DND-41 (cell line): ENCODE measurements around the gene TPO.

ENCODE experiments used
- ATAC-seq: fragments of 200-7000 bp; cut with Tn5 transposase; 3 replicates; pipeline ENCODE4 v1.9.1; 2021; ENCODE audit warnings: low read depth; ENCODE audit not compliant: insufficient read depth
- DNase-seq: peaks from one replicate; pipeline ENCODE4 v3.0.0-alpha.2; 2020
- H2AFZ ChIP-seq: 2 replicates; pipeline ENCODE4 v1.6.0; 2012; ENCODE audit warnings: low read depth, low read length
- H3K27ac ChIP-seq: 2 replicates; pipeline ENCODE4 v1.5.1; 2012; ENCODE audit warnings: low read length, inconsistent platforms
- H3K27me3 ChIP-seq: fragments of 200-600 bp; sonication (generic); 2 replicates; pipeline ENCODE4 v1.6.0; 2012; ENCODE audit warnings: low read length, mild to moderate bottlenecking, inconsistent platforms; ENCODE audit not compliant: insufficient read depth, poor library complexity
- H3K36me3 ChIP-seq: 2 replicates; pipeline ENCODE4 v1.5.1; 2012; ENCODE audit warnings: low read length, inconsistent platforms; ENCODE audit not compliant: insufficient read depth
- H3K4me1 ChIP-seq: 2 replicates; pipeline ENCODE4 v1.5.1; 2012; ENCODE audit warnings: mild to moderate bottlenecking, low read length; ENCODE audit not compliant: insufficient read depth
- H3K4me2 ChIP-seq: 2 replicates; pipeline ENCODE4 v1.6.0; 2012; ENCODE audit warnings: mild to moderate bottlenecking, moderate library complexity, low read length, inconsistent platforms; ENCODE audit not compliant: insufficient read depth
- H3K4me3 ChIP-seq, 2 experiments: fragments of 200-600 bp in 1 of 2; shearing (Covaris generic) in 1 of 2; 2 replicates each; pipeline ENCODE4 v1.5.1; 2012 to 2016; ENCODE audit warnings: inconsistent platforms in 2 of 2, low read length in 2 of 2, mild to moderate bottlenecking in 2 of 2, low read depth in 1 of 2, moderate library complexity in 1 of 2
- H3K79me2 ChIP-seq: 2 replicates; pipeline ENCODE4 v1.6.0; 2012; ENCODE audit warnings: low read length, inconsistent platforms; ENCODE audit not compliant: insufficient read depth
- H3K9ac ChIP-seq: 2 replicates; pipeline ENCODE4 v1.6.0; 2012; ENCODE audit warnings: low read depth, mild to moderate bottlenecking, inconsistent platforms, low read length, moderate library complexity
- H3K9me3 ChIP-seq: 2 replicates; pipeline ENCODE4 v1.5.1; 2012; ENCODE audit warnings: low read length, moderate library complexity, mild to moderate bottlenecking, inconsistent platforms; ENCODE audit not compliant: insufficient read depth, severe bottlenecking
- H4K20me1 ChIP-seq: 2 replicates; pipeline ENCODE4 v1.6.0; 2012; ENCODE audit warnings: low read length; ENCODE audit not compliant: insufficient read depth
- CTCF ChIP-seq: IDR thresholded peaks from 2 replicates; pipeline ENCODE4 v1.5.1; 2012; ENCODE audit warnings: borderline replicate concordance, low read length, moderate library complexity, mild to moderate bottlenecking; ENCODE audit not compliant: poor library complexity, severe bottlenecking; ENCODE audit errors: extremely low read depth
- EZH2 ChIP-seq: IDR thresholded peaks from 3 replicates; pipeline ENCODE4 v1.6.1; 2012; ENCODE audit warnings: borderline replicate concordance, low read depth, mild to moderate bottlenecking, moderate library complexity, low read length, inconsistent platforms; ENCODE audit not compliant: severe bottlenecking

The TPO gene

DNA sequence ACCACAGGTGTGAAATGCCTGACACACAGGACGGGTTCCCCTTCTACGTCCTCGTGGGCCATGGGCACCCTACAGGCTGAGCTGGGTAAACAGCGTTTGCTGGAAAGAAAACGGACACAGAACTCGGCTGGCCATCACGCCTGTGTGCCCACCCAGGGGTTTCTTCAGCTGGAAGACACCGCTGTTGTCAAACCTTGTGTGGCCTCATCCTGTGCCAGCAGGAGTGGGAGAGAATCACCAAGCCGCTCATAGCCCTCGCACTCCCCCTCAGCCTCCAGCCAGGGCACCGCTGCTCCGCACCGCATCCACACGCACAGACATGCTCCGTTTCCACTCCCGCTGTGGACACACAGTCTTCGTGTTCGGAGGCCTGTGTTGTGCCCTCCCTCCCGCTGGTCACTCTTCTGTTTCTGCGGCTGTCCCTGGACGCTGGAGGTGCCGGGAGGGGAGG lies 169.7 kb downstream of the TPO start:
- Histone ChIP-seq H3K4me2 (no peak overlapping the region), H3K4me1 (no peaks in the 10 kb centered on the region), H3K27me3 (peaks cover 15% of the 10 kb centered on the region), H3K36me3 (no peaks in the 10 kb centered on the region), H3K4me3 (no peak overlapping the region), H3K9ac (no peak overlapping the region), H3K27ac (no peak overlapping the region), H4K20me1 (peaks cover 3% of the 10 kb centered on the region; the same call in 1 of the 2 replicates), H3K9me3 (no peaks in the 10 kb centered on the region), H2AFZ (no peak overlapping the region), H3K79me2 (no peaks in the 10 kb centered on the region)
- no peak for TF ChIP-seq CTCF
- TF ChIP-seq EZH2: no peak
- ATAC-seq (no peak), DNase-seq (no peak)

- H2AFZ ChIP-seq: no peak overlapping the region
- H3K27ac ChIP-seq: no peak overlapping the region
- peaks cover 3% of the 10 kb centered on the region; the same call in 1 of the 2 replicates for H4K20me1 ChIP-seq
- no peaks in the 10 kb centered on the region for H3K36me3 ChIP-seq
- ATAC-seq (no peak), DNase-seq (no peak)
- no peak overlapping the region for H3K9ac ChIP-seq
- H3K9me3 ChIP-seq: no peaks in the 10 kb centered on the region
- no peaks in the 10 kb centered on the region for H3K4me1 ChIP-seq
- no peaks in the 10 kb centered on the region for H3K79me2 ChIP-seq
- peaks cover 11% of the 10 kb centered on the region for H3K27me3 ChIP-seq
- no peak overlapping the region for H3K4me2 ChIP-seq
- H3K4me3 ChIP-seq: no peak overlapping the region
- TF ChIP-seq EZH2: no peak
- no peak for TF ChIP-seq CTCF
These were observed 170.8 kb downstream of the TPO start for GRCh38 chr2:1584051-1584531.

DNA sequence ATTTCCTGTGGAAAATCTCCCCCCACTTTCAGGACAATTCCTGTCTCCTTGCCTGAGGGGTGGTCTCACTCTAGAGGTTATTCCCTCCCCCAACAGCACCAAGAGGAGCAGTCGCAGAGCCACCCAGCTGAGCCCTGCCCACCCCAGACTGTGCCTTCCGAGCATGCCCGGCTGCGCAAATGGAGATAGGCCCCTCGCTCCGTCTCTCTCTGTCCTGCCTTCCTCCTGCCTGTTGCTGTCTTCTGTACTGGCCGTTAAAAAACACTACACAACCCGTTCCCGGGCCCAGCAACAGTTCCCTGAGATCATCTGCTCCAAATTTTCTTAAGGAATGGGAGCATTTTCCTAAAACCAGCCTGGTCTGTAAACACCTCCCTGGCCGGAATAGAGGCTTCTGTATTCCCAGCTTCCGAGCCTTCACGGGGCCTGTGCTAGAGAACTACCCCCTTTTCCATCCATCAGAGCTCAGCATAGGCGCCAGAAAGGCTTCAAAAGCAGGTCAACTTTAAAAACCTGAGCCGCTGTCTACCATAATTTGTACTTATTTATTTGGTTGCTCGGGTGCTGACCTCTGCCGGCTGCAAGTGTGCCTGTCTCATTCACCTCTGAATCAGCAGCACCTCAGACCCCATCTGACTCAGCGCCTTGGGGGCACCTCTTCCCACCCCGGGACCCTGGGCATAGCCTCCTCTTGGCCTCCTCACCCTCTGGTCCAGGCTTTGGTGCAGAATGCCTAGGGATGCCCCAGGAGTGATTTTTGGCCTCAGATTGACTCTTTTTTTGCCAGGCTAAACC lies 171.6 kb downstream of the TPO start:
- no peak overlapping the region for H2AFZ ChIP-seq
- TF ChIP-seq CTCF (no peak), EZH2 (no peak)
- H3K9me3 ChIP-seq: no peaks in the 10 kb centered on the region
- H3K4me1 ChIP-seq: no peaks in the 10 kb centered on the region
- H3K4me3 ChIP-seq: no peak overlapping the region
- no peaks in the 10 kb centered on the region for H3K36me3 ChIP-seq
- no peaks in the 10 kb centered on the region for H3K79me2 ChIP-seq
- peaks cover 8% of the 10 kb centered on the region for H3K27me3 ChIP-seq
- no peak for DNase-seq
- H3K4me2 ChIP-seq: no peak overlapping the region
- no peak overlapping the region for H3K9ac ChIP-seq
- peaks cover 3% of the 10 kb centered on the region; the same call in 1 of the 2 replicates for H4K20me1 ChIP-seq
- no peak for ATAC-seq
- H3K27ac ChIP-seq: no peak overlapping the region
